Measurements from ENCODE around the gene DCLK1. TPM values are rescaled to one million over a fixed set of nuclear protein-coding genes. Genes with fewer than 3 reads are reported as not detected.
"Not testable (repeated sequence)": the region's sequence is repeated elsewhere in the genome, so short reads cannot be mapped to it uniquely, and the experiment has no call there.

The DCLK1 gene
- total RNA-seq, 1 donor from 2014 or later: 2.2 TPM

- TF ChIP-seq CTCF (conservative IDR thresholded peaks at IDR 0.05; ENCODE audit: low read depth, low read length): no peak
- H3K4me3 ChIP-seq (ENCODE audit: low read depth, low read length): no peak overlapping the region
- no peak for DNase-seq (ENCODE audit: low read depth)
Observed at GRCh38 chr13:35984776-35985453, 146.3 kb downstream of the DCLK1 start.

- TF ChIP-seq CTCF (conservative IDR thresholded peaks at IDR 0.05; ENCODE audit: low read depth, low read length): no peak
- DNase-seq (ENCODE audit: low read depth): no peak
- no peak overlapping the region for H3K4me3 ChIP-seq (ENCODE audit: low read depth, low read length)
Observed at GRCh38 chr13:35984287-35984686, 146.9 kb downstream of the DCLK1 start.

- H3K4me3 ChIP-seq (ENCODE audit: low read depth, low read length); DNase-seq (ENCODE audit: low read depth): not testable (repeated sequence)
Observed at GRCh38 chr13:35983703-35984102, 147.5 kb downstream of the DCLK1 start.

GRCh38 chr13:35983206-35983605, 148.0 kb downstream of the DCLK1 start:
- DNase-seq (ENCODE audit: low read depth): no peak
- no peak overlapping the region for H3K4me3 ChIP-seq (ENCODE audit: low read depth, low read length)
- TF ChIP-seq CTCF (conservative IDR thresholded peaks at IDR 0.05; ENCODE audit: low read depth, low read length): no peak

- DNase-seq (ENCODE audit: low read depth): peak; percentile 57
- no peak for TF ChIP-seq CTCF (conservative IDR thresholded peaks at IDR 0.05; ENCODE audit: low read depth, low read length)
- H3K4me3 ChIP-seq (ENCODE audit: low read depth, low read length): no peak overlapping the region
Observed at GRCh38 chr13:35979361-35979951, 151.7 kb downstream of the DCLK1 start.

- no peak for DNase-seq (ENCODE audit: low read depth)
Observed at GRCh38 chr13:35978607-35979316, 152.4 kb downstream of the DCLK1 start.

More at GRCh38 chr13:35978607-35979316, 152.4 kb downstream of the DCLK1 start:
- TF ChIP-seq CTCF (conservative IDR thresholded peaks at IDR 0.05; ENCODE audit: low read depth, low read length): peak; percentile 68
- H3K4me3 ChIP-seq (ENCODE audit: low read depth, low read length): no peak overlapping the region
